HG03135 (cell line): ENCODE measurements around the gene TGM2.

ENCODE experiments used
- ATAC-seq: cut with Tn5 transposase; IDR thresholded peaks from one replicate; pipeline ENCODE4 v1.9.1; 2021; ENCODE audit warnings: mild to moderate bottlenecking, moderate library complexity; ENCODE audit not compliant: unreplicated experiment

Gene TGM2

GRCh38 chr20:38146628-38147027 is 18.4 kb downstream of the TGM2 start:
- no peak for ATAC-seq

- no peak for ATAC-seq
Observed at GRCh38 chr20:38146156-38146555, 18.9 kb downstream of the TGM2 start.

GRCh38 chr20:38145729-38146075 is 19.4 kb downstream of the TGM2 start:
- no peak for ATAC-seq

GRCh38 chr20:38144974-38145728 is 19.9 kb downstream of the TGM2 start:
- ATAC-seq, result no peak

GRCh38 chr20:38144598-38144973 is 20.5 kb downstream of the TGM2 start:
- no peak for ATAC-seq

GRCh38 chr20:38143646-38144554 is 21.2 kb downstream of the TGM2 start:
- ATAC-seq, result no peak

- no peak for ATAC-seq
Observed at GRCh38 chr20:38143238-38143645, 21.8 kb downstream of the TGM2 start.

GRCh38 chr20:38141889-38142494 is 23.1 kb downstream of the TGM2 start:
- ATAC-seq, result no peak

- ATAC-seq, result no peak
Observed at GRCh38 chr20:38141204-38141888, 23.7 kb downstream of the TGM2 start.

GRCh38 chr20:38139977-38140753 is 24.9 kb downstream of the TGM2 start:
- ATAC-seq, result no peak

GRCh38 chr20:38139156-38139912 is 25.7 kb downstream of the TGM2 start:
- no peak for ATAC-seq

GRCh38 chr20:38138086-38138778 is 26.8 kb downstream of the TGM2 start:
- ATAC-seq, result no peak

GRCh38 chr20:38137441-38138037 is 27.5 kb downstream of the TGM2 start:
- no peak for ATAC-seq

GRCh38 chr20:38136421-38137245 is 28.4 kb downstream of the TGM2 start:
- no peak for ATAC-seq

GRCh38 chr20:38135651-38136420 is 29.2 kb downstream of the TGM2 start:
- ATAC-seq, result no peak

- ATAC-seq, result no peak
Observed at GRCh38 chr20:38135271-38135650, 29.8 kb downstream of the TGM2 start.
